AG04449 (cell line): ENCODE results near the gene ARID4B.
"Not testable (repeated sequence)": the region's sequence is repeated elsewhere in the genome, so short reads cannot be mapped to it uniquely, and the experiment has no call there.

Experiments
- CTCF ChIA-PET: fragments of 350-600 bp; formaldehyde crosslinking; extraction: SDS; loops from one replicate; lab custom pipeline; 2021; ENCODE audit warnings: antibody characterized with exemption; lab: Yijun Ruan, JAX
- POLR2A ChIA-PET: fragments of 400-600, 350-600 bp; formaldehyde crosslinking; extraction: SDS; loops from one replicate; lab custom pipeline; 2020; ENCODE audit warnings: antibody characterized with exemption, inconsistent platforms; lab: Yijun Ruan, JAX
- DNase-seq: peaks from one replicate; pipeline ENCODE4 v3.0.0-alpha.2; 2010; ENCODE audit warnings: low read depth, low spot score
- H3K4me3 ChIP-seq: 2 replicates; pipeline ENCODE4 v1.5.1; 2011; ENCODE audit warnings: low read depth, mild to moderate bottlenecking, control low read depth, low read length
- CTCF ChIP-seq: IDR thresholded peaks from one replicate; pipeline ENCODE4 v1.5.1; 2011; ENCODE audit warnings: mild to moderate bottlenecking, moderate library complexity, low read length, control low read depth, inconsistent platforms; ENCODE audit not compliant: insufficient read depth; ENCODE audit errors: missing control alignments

Gene ARID4B

GRCh38 chr1:235266325-235266724 is 61.7 kb downstream of the ARID4B start:
- POLR2A ChIA-PET = no interaction called here
- CTCF ChIA-PET = interaction anchor here (1.0 to 2.5 kb wide), 2 partner anchors 9 to 13 kb away, joined by 3 to 12 read pairs; no protein-coding TSS in a partner anchor
- no peak for DNase-seq
- no peak for TF ChIP-seq CTCF
- H3K4me3 ChIP-seq = no peak overlapping the region

- no peak overlapping the region for H3K4me3 ChIP-seq
- ChIA-PET POLR2A (no interaction called here), CTCF (interaction anchor here (0.9 to 2.5 kb wide), 3 partner anchors 8 to 151 kb away, joined by 3 to 12 read pairs (median 3); no protein-coding TSS in a partner anchor)
- no peak for DNase-seq
- TF ChIP-seq CTCF = no peak
Observed at GRCh38 chr1:235265900-235266299, 62.1 kb downstream of the ARID4B start.

- ChIA-PET CTCF (interaction anchor here (4.6 to 4.7 kb wide), 2 partner anchors 12 to 152 kb away, joined by 22 to 31 read pairs; no protein-coding TSS in a partner anchor), POLR2A (no interaction called here)
- no peak for TF ChIP-seq CTCF
- DNase-seq = no peak
- H3K4me3 ChIP-seq = no peak overlapping the region
Observed at GRCh38 chr1:235264327-235264726, 63.7 kb downstream of the ARID4B start.

GRCh38 chr1:235262539-235262938 is 65.4 kb downstream of the ARID4B start:
- DNase-seq = no peak
- no peak for TF ChIP-seq CTCF
- ChIA-PET POLR2A (no interaction called here), CTCF (interaction anchor here (1.2 to 4.7 kb wide), 3 partner anchors 11 to 520 kb away, joined by 3 to 31 read pairs (median 22); no protein-coding TSS in a partner anchor)
- no peak overlapping the region for H3K4me3 ChIP-seq

GRCh38 chr1:235261243-235261642 is 66.7 kb downstream of the ARID4B start:
- DNase-seq = no peak
- H3K4me3 ChIP-seq = no peak overlapping the region
- POLR2A ChIA-PET = no interaction called here
- no peak for TF ChIP-seq CTCF
- CTCF ChIA-PET = interaction anchor here (1.0 to 4.7 kb wide), 5 partner anchors 9 to 155 kb away, joined by 3 to 31 read pairs (median 3); no protein-coding TSS in a partner anchor

- no peak for DNase-seq
- TF ChIP-seq CTCF = no peak
- ChIA-PET POLR2A (no interaction called here), CTCF (interaction anchor here (0.9 to 2.8 kb wide), 7 partner anchors 8 to 157 kb away, joined by 3 to 23 read pairs (median 5); no protein-coding TSS in a partner anchor)
- no peak overlapping the region for H3K4me3 ChIP-seq
Observed at GRCh38 chr1:235259133-235259778, 68.7 kb downstream of the ARID4B start.

- H3K4me3 ChIP-seq, POLR2A ChIA-PET, DNase-seq: not testable (repeated sequence)
- CTCF ChIA-PET = interaction anchor here (1.1 to 2.8 kb wide), 5 partner anchors 8 to 158 kb away, joined by 3 to 23 read pairs (median 6); no protein-coding TSS in a partner anchor
Observed at GRCh38 chr1:235258068-235258467, 69.9 kb downstream of the ARID4B start.
